D721Med (cell line): ENCODE data around the gene CREB3L2.

Source experiments
- DNase-seq: peaks from one replicate; pipeline ENCODE4 v3.0.0; 2011; ENCODE audit warnings: low spot score; ENCODE audit not compliant: insufficient read length
- FAIRE-seq: peaks from 2 replicates; lab custom pipeline; 2011; peaks lifted over from hg19 to GRCh38; lab: Jason Lieb, UNC
- CTCF ChIP-seq: IDR thresholded peaks from 2 replicates; pipeline ENCODE4 v1.5.1; 2012; ENCODE audit warnings: mild to moderate bottlenecking, control low read depth; ENCODE audit not compliant: insufficient read depth; ENCODE audit errors: missing control alignments

The CREB3L2 gene

DNA sequence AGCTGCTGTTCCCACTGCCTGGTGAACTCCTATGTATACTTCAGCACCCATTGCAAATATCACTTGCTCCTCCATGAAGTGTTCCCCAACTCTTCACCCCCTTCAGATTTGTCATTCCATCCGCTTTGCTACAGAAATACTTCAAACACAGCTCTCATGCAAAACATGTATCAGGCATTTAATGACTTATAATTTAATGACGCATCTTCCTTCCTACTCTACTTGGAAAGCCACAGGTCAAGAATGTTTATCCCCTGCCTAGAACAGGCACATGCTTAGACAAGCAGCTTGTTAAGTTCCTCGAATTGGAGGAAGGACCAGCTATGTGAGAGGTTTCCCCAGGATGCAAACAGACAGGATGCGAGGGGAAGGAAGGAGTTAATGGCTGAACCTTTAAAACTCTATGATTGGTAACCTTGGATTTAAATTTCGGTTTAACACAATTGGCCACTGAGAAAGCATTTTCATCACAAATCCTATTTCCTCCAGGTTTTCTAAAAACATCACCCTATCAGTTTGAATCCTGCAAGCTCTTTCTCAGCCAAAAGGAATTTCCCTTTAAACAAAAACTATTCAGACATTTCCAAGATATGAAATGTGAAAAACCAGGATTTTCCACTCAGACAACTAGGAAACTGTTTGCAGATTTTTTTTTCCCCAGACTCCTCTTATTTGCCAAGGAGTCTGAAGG lies 11.5 kb downstream of the CREB3L2 start:
- DNase-seq: no peak
- TF ChIP-seq CTCF: no peak
- FAIRE-seq: no peak

- FAIRE-seq: no peak
- DNase-seq: no peak
- no peak for TF ChIP-seq CTCF
Measured at GRCh38 chr7:137989590-137989989, 12.3 kb downstream of the CREB3L2 start.

GRCh38 chr7:137989094-137989493 lies 12.8 kb downstream of the CREB3L2 start:
- FAIRE-seq (no peak), DNase-seq (no peak)
- no peak for TF ChIP-seq CTCF

- no peak for DNase-seq
- FAIRE-seq: no peak
- TF ChIP-seq CTCF: no peak
Measured at GRCh38 chr7:137987968-137988367, 13.9 kb downstream of the CREB3L2 start.

- TF ChIP-seq CTCF: no peak
- no peak for FAIRE-seq
- DNase-seq: no peak
Measured at GRCh38 chr7:137987563-137987962, 14.3 kb downstream of the CREB3L2 start.

GRCh38 chr7:137987018-137987349 lies 14.9 kb downstream of the CREB3L2 start:
- FAIRE-seq (no peak), DNase-seq (no peak)
- no peak for TF ChIP-seq CTCF

DNA sequence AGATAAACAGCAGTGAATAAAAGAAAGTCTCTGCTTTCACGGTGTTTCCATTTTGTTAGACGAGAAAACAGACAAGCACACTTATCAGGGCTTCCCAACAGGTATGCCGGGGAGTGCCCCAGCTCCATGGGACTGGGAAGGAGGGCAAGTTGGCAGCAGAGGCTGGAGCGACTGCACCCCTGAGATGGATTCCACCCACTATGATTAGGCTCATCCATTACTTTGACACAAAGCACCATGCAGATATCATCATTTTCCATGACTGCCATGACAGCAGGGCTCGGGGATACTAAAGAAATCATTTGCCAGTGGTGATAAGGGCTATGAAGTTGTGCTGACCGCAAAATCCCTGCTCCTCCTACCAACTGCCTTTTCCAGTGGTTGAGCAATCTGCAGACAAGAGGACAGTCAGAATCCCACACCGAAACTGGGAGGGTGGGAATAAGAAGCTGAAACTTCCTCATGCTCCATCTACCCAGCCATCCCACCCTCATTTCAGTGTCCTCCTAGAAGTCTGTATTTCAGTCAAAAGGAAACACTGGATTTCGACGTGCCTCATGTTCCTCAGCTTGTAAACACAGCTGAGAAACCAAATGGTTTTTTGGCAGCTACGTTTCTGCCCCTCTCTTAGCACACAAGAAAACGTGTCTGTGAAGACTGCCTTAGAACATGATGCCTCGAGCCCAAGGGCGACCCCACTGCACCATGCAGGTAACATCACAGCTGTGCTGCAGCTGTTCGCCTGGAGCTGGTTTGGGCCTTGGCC lies 15.5 kb downstream of the CREB3L2 start:
- no peak for TF ChIP-seq CTCF
- no peak for DNase-seq
- FAIRE-seq: no peak
